ENCODE measurements around the gene GFPT1. TPM values are rescaled to one million over a fixed set of nuclear protein-coding genes. Genes with fewer than 3 reads are reported as not detected.

The GFPT1 gene
- total RNA-seq, 2 donors from 2014 or later, result 218 to 289 TPM

GRCh38 chr2:69279931-69280681, 106.9 kb downstream of the GFPT1 start:
- DNase-seq, result no peak
- Histone ChIP-seq H3K4me1 (no peaks in the 10 kb centered on the region), H3K4me3 (no peak overlapping the region), H3K36me3 (no peaks in the 10 kb centered on the region), H3K9me3 (no peaks in the 10 kb centered on the region), H3K27ac (no peak overlapping the region), H3K9ac (ENCODE audit: low read depth in 2 of 2, low read length in 2 of 2) (no peak overlapping the region), H3K27me3 (no peaks in the 10 kb centered on the region)
- intact Hi-C loops (cut with DNase I), result no loop called here
- no peak for TF ChIP-seq CTCF (IDR thresholded peaks at IDR 0.05)

- Histone ChIP-seq H3K4me1 (no peaks in the 10 kb centered on the region), H3K9ac (ENCODE audit: low read depth in 2 of 2, low read length in 2 of 2) (no peak overlapping the region), H3K4me3 (no peak overlapping the region), H3K27me3 (no peaks in the 10 kb centered on the region), H3K36me3 (no peaks in the 10 kb centered on the region), H3K27ac (no peak overlapping the region), H3K9me3 (no peaks in the 10 kb centered on the region)
- intact Hi-C loops (cut with DNase I), result no loop called here
- DNase-seq, result no peak
- TF ChIP-seq CTCF (IDR thresholded peaks at IDR 0.05), result no peak
Measured at GRCh38 chr2:69279211-69279610, 107.8 kb downstream of the GFPT1 start.

GRCh38 chr2:69278366-69278765, 108.7 kb downstream of the GFPT1 start:
- no peak for TF ChIP-seq CTCF (IDR thresholded peaks at IDR 0.05)
- DNase-seq, result no peak
- intact Hi-C loops (cut with DNase I), result no loop called here
- Histone ChIP-seq H3K27me3 (no peaks in the 10 kb centered on the region), H3K27ac (no peak overlapping the region), H3K36me3 (no peaks in the 10 kb centered on the region), H3K9ac (ENCODE audit: low read depth in 2 of 2, low read length in 2 of 2) (no peak overlapping the region), H3K9me3 (no peaks in the 10 kb centered on the region), H3K4me3 (no peak overlapping the region), H3K4me1 (no peaks in the 10 kb centered on the region)

- H3K9ac ChIP-seq (ENCODE audit: low read depth in 2 of 2, low read length in 2 of 2), result no peak overlapping the region
- no peak overlapping the region for H3K4me3 ChIP-seq
- no peak overlapping the region for H3K27ac ChIP-seq
- no peaks in the 10 kb centered on the region for H3K27me3 ChIP-seq
- no peak for TF ChIP-seq CTCF (IDR thresholded peaks at IDR 0.05)
- no peak for DNase-seq
- intact Hi-C loops (cut with DNase I), result no loop called here
- no peaks in the 10 kb centered on the region for H3K4me1 ChIP-seq
- H3K9me3 ChIP-seq, result no peaks in the 10 kb centered on the region
- H3K36me3 ChIP-seq, result no peaks in the 10 kb centered on the region
Measured at GRCh38 chr2:69275490-69275889, 111.5 kb downstream of the GFPT1 start.

GRCh38 chr2:69272803-69273471, 114.1 kb downstream of the GFPT1 start:
- intact Hi-C loops (cut with DNase I), result no loop called here
- Histone ChIP-seq H3K9ac (ENCODE audit: low read depth in 2 of 2, low read length in 2 of 2) (no peak overlapping the region), H3K9me3 (no peaks in the 10 kb centered on the region), H3K27ac (no peak overlapping the region), H3K4me3 (no peak overlapping the region), H3K36me3 (no peaks in the 10 kb centered on the region), H3K27me3 (no peaks in the 10 kb centered on the region), H3K4me1 (no peaks in the 10 kb centered on the region)
- no peak for TF ChIP-seq CTCF (IDR thresholded peaks at IDR 0.05)
- DNase-seq, result no peak
